Measurements from ENCODE around the gene DAGLB. TPM values are rescaled to one million over a fixed set of nuclear protein-coding genes. Genes with fewer than 3 reads are reported as not detected.
"Not testable (repeated sequence)": the region's sequence is repeated elsewhere in the genome, so short reads cannot be mapped to it uniquely, and the experiment has no call there.

Gene DAGLB
- total RNA-seq, 2 donors from 2014 or later: 12.9 to 17.9 TPM

DNA sequence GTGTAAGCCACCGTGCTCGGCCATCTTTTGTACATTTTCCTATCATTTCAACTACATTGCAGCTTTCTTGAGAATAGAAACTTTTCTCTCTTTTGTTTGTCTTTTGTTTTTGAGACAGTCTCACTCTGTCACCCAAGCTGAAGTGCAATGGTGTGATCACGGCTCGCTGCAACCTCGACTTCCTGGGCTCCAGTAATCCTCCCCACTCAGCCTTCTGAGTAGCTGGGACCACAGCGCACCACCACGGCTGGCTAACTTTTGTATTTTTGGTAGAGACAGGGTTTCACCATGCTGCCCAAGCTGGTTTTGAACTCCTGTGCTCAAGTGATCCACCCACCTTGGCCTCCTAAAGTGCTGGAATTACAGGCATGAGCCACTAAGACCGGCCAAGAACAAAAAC, 31.3 kb upstream of the DAGLB start:
- Mint-ChIP-seq H3K9me3 (no peaks in the 10 kb centered on the region), H3K4me3 (peak overlapping the region; percentile 15 to 59), H3K4me1 (ENCODE audit: low read depth) (peaks cover 72% of the 10 kb centered on the region), H3K27me3 (ENCODE audit: low read depth) (no peaks in the 10 kb centered on the region), H3K36me3 (ENCODE audit: insufficient read depth in 2 of 2) (peaks cover 5 to 16% of the 10 kb centered on the region in 2 donors), H3K27ac (peak overlapping the region; percentile 44)
- ATAC-seq (replicated peaks in 1 of 2) (no peak), DNase-seq (peak; percentile 8 to 13)

- Mint-ChIP-seq H3K36me3 (ENCODE audit: insufficient read depth in 2 of 2) (peaks cover 4 to 18% of the 10 kb centered on the region in 2 donors), H3K4me1 (ENCODE audit: low read depth) (peaks cover 72% of the 10 kb centered on the region), H3K9me3 (no peaks in the 10 kb centered on the region), H3K4me3 (no peak overlapping the region), H3K27me3 (ENCODE audit: low read depth) (no peaks in the 10 kb centered on the region), H3K27ac (no peak overlapping the region)
- DNase-seq (no peak), ATAC-seq (replicated peaks in 1 of 2) (no peak)
Observed at GRCh38 chr7:6478186-6478585, 30.4 kb upstream of the DAGLB start.

GRCh38 chr7:6477318-6477660, 29.5 kb upstream of the DAGLB start:
- peak overlapping the region; percentile 84 for H3K27ac Mint-ChIP-seq
- H3K27me3 Mint-ChIP-seq (ENCODE audit: low read depth): no peaks in the 10 kb centered on the region
- DNase-seq (no peak), ATAC-seq (replicated peaks in 1 of 2) (no peak)
- peaks cover 66% of the 10 kb centered on the region for H3K4me1 Mint-ChIP-seq (ENCODE audit: low read depth)
- H3K36me3 Mint-ChIP-seq (ENCODE audit: insufficient read depth in 2 of 2): peaks cover 2 to 17% of the 10 kb centered on the region in 2 donors
- H3K9me3 Mint-ChIP-seq: no peaks in the 10 kb centered on the region
- peak overlapping the region in 1 of 2 donors; percentile 40 for H3K4me3 Mint-ChIP-seq

DNA sequence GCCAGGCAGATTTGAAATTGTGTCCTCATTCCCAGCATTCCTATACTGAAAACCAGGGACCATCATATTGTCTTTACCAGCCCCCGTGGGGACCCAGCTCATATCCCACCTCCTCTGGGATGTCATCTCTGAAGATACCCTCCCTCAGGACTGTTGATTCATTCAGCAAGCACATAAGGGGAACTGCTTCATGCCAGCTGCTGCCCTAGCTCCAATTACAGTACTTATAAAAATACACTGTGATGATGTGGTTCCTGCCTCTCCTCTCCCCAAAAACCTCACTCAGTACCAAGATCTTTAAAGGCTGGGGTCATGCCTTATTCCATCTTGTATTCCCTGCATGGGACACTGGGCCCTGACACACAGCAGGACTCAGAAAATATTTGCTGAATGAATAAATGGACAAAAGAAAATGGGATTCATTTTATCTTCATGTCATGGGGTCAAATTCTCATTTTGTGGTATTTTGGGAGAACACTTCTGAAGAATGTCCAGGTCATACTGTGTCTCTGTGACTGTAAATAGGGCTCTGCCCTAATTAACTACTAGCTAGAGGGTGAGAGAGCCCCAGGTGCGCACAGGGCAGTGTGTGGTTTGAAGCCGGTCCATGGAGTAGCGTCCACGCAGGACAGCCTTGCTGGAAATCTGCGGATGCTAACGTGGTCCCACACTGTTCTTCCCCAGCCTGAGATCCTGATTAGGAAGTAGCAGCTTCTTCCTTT, 29.0 kb upstream of the DAGLB start:
- ATAC-seq (replicated peaks in 1 of 2) (no peak), DNase-seq (no peak)
- Mint-ChIP-seq H3K27ac (peak overlapping the region; percentile 87), H3K27me3 (ENCODE audit: low read depth) (no peaks in the 10 kb centered on the region), H3K4me1 (ENCODE audit: low read depth) (peaks cover 61% of the 10 kb centered on the region), H3K9me3 (no peaks in the 10 kb centered on the region), H3K4me3 (peak overlapping the region in 1 of 2 donors; percentile 32), H3K36me3 (ENCODE audit: insufficient read depth in 2 of 2) (peaks cover 2 to 18% of the 10 kb centered on the region in 2 donors)

DNA sequence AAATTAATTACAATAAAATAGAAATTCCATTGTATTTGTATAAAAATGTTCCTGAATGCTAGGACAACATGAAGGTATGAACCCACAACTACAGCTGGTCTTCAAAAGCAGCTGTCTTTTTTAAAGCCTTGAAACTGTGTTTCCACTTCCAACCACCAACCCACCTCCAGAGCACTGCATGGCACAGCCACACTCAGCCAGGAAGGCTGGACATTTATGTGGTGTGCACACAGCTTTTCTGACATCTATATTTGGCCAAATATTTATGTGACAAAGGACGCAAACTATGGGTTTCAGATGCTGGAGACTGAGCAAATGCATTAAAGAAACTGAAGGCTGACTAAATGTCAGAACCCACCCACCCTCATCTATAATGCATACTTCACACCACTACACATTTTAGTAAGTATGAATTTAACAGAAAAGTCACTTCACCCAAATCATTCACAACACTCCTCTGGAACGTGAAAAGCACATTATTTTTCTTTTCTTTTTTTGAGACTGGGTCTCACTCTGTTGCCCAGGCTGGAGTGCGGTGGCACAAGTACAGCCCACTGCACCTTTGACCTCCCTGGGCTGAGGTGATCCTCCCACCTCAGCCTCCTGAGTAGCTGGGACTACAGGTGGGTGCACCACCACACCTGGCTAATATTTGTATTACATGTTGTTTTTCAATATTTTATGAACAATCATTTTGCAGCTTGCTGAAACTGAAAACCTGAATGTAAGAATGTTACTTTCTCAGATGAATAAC, 27.9 kb upstream of the DAGLB start:
- H3K27me3 Mint-ChIP-seq (ENCODE audit: low read depth): no peaks in the 10 kb centered on the region
- no peaks in the 10 kb centered on the region for H3K9me3 Mint-ChIP-seq
- ATAC-seq (replicated peaks in 1 of 2) (peak; percentile 37 to 51), DNase-seq (no peak)
- H3K36me3 Mint-ChIP-seq (ENCODE audit: insufficient read depth in 2 of 2): peaks cover 4 to 13% of the 10 kb centered on the region in 2 donors
- H3K4me1 Mint-ChIP-seq (ENCODE audit: low read depth): peaks cover 49% of the 10 kb centered on the region
- H3K27ac Mint-ChIP-seq: peak overlapping the region; percentile 87
- peak overlapping the region; percentile 5 to 15 for H3K4me3 Mint-ChIP-seq

GRCh38 chr7:6465862-6466261, 18.1 kb upstream of the DAGLB start:
- Mint-ChIP-seq H3K27me3 (ENCODE audit: low read depth) (no peaks in the 10 kb centered on the region), H3K4me1 (ENCODE audit: low read depth) (no peaks in the 10 kb centered on the region), H3K36me3 (ENCODE audit: insufficient read depth in 2 of 2) (peaks cover 7 to 34% of the 10 kb centered on the region in 2 donors), H3K9me3 (no peaks in the 10 kb centered on the region), H3K4me3 (no peak overlapping the region), H3K27ac (peak overlapping the region; percentile 42)
- ATAC-seq (replicated peaks in 1 of 2) (no peak), DNase-seq (no peak)

- H3K36me3 Mint-ChIP-seq (ENCODE audit: insufficient read depth in 2 of 2): peaks cover 7 to 30% of the 10 kb centered on the region in 2 donors
- not testable (repeated sequence) for H3K4me3 Mint-ChIP-seq; H3K27me3 Mint-ChIP-seq (ENCODE audit: low read depth); H3K9me3 Mint-ChIP-seq; DNase-seq; H3K27ac Mint-ChIP-seq; H3K4me1 Mint-ChIP-seq (ENCODE audit: low read depth); ATAC-seq (replicated peaks in 1 of 2)
Observed at GRCh38 chr7:6463609-6464008, 15.9 kb upstream of the DAGLB start.

DNA sequence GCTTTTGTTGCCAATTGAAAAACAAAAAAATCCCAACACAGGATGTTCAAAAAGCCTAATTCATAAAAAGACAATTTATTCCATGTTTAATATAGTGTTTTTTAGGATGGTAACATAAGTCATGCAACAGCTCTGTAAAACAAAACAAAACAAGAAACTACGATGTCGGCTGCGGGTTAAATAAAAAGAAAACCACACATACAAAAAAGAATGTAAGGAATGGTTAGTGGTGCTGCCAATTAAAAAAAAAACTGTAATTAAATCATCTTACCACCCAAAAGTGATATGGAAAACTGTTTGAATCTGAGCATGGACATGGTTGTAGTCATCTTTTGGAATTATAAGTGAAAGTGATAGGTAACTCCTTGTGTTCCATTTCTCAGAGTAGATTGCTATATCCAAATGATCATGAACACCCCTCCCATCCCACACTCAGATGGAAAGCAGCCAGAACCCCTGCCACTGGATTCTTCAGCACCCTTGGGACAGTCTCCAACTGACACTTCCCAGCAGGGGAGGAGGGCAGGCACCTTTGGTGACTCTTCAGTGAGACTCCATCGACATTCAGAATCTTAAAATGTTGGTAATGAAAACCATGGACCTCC, 14.3 kb upstream of the DAGLB start:
- Mint-ChIP-seq H3K4me3 (no peak overlapping the region), H3K27ac (no peak overlapping the region), H3K9me3 (no peaks in the 10 kb centered on the region), H3K36me3 (ENCODE audit: insufficient read depth in 2 of 2) (peaks cover 7 to 20% of the 10 kb centered on the region in 2 donors), H3K4me1 (ENCODE audit: low read depth) (no peaks in the 10 kb centered on the region), H3K27me3 (ENCODE audit: low read depth) (no peaks in the 10 kb centered on the region)
- ATAC-seq (replicated peaks in 1 of 2) (no peak), DNase-seq (no peak)

DNA sequence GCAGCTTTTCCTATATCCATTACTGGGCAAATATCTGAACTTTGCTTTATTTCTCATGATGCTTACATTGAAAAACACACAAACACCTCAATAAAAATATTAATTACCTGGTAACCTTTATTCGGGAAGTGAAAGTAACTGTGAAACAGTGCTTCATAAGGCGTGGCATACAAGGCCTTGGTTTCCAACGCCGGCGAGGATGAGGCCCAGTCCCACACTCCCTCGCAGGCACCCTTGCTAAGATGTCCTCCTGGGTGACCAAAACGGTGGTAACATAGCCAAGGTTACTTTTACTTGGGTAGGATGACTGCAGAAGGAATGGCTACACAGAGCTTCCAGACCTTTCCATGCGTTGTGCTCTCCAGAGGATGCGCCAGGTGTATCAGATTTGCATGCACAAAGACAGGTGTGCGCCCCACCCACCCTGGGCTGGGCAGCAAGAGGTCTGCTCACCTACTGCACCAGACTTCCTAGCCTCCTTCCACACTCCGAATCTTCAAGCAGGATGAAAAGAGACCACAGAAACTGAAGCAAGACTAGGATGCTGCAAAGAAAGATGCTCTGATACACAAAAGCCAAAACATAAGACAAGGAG, 13.3 kb upstream of the DAGLB start:
- H3K36me3 Mint-ChIP-seq (ENCODE audit: insufficient read depth in 2 of 2): peaks cover 7 to 12% of the 10 kb centered on the region in 2 donors
- no peak for ATAC-seq (replicated peaks in 1 of 2)

DNA sequence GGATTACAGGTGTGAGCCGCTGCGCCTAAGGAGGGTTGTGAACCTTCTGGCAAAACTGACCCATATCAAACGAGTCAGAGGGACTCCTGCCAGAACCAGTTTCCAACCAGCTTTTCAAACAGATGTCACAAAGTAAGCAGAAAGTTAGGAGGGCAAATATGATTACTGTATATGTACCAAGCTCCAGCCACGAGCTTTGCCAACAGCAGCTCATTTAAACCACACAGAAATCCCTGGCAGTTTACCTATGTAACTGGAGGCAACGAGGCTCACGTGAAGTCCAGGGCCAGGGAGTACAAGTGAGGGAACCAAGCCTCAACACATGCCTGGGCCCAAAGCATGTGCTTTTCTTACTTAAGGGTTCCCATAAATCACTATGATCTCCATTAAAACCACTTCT, 12.5 kb upstream of the DAGLB start:
- H3K36me3 Mint-ChIP-seq (ENCODE audit: insufficient read depth in 2 of 2): peaks cover 1 to 4% of the 10 kb centered on the region in 2 donors
- no peak overlapping the region for H3K27ac Mint-ChIP-seq
- no peaks in the 10 kb centered on the region for H3K4me1 Mint-ChIP-seq (ENCODE audit: low read depth)

More for the DNA sequence above, 13.3 kb upstream of the DAGLB start:
- Mint-ChIP-seq H3K4me3 (no peak overlapping the region), H3K9me3 (no peaks in the 10 kb centered on the region), H3K4me1 (ENCODE audit: low read depth) (no peaks in the 10 kb centered on the region), H3K27me3 (ENCODE audit: low read depth) (no peaks in the 10 kb centered on the region), H3K27ac (peak overlapping the region; percentile 39)
- no peak for DNase-seq

DNA sequence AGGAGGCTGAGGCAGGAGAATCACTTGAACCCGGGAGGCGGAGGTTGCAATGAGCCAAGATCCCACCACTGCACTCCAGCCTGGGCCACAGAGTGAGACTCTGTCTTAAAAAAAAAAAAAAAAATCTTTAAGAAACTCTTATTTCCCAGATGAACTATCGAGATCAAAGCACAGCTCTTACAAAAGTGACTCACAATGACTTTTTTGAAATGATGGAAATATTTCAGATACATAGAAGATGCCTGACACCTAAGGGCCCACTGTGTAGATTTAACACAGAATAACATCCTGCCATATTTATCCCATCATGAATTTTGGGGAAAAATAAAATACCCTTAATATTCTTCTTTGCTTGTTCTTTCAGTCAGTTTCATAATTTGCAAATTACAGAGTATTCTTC, 10.9 kb upstream of the DAGLB start:
- H3K36me3 Mint-ChIP-seq (ENCODE audit: insufficient read depth in 2 of 2); DNase-seq; H3K4me3 Mint-ChIP-seq; H3K4me1 Mint-ChIP-seq (ENCODE audit: low read depth); H3K9me3 Mint-ChIP-seq; H3K27ac Mint-ChIP-seq; H3K27me3 Mint-ChIP-seq (ENCODE audit: low read depth): not testable (repeated sequence)
- ATAC-seq (replicated peaks in 1 of 2): peak; percentile 51 to 52

More for the DNA sequence above, 12.5 kb upstream of the DAGLB start:
- H3K4me3 Mint-ChIP-seq: no peak overlapping the region
- H3K27me3 Mint-ChIP-seq (ENCODE audit: low read depth): no peaks in the 10 kb centered on the region
- H3K9me3 Mint-ChIP-seq: no peaks in the 10 kb centered on the region
- ATAC-seq (replicated peaks in 1 of 2): no peak
- DNase-seq: no peak

DNA sequence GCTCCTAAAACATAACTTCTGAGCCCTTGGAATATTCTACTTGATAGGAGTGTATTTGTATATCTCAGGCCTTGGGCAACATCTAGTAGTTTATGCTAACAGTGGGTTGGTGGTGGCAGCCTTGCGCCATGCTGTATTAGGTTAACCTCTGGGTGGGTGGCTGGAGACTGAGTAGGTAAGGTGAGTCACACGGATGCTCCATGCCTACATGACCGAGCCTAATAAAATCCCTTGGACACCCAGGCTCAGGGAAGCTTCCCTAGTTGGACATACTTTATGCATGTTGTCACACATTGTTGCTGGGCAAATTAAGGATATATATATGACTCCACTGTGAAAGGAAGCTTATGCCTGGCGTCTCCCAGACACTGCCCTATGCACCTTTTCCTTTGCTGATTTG, 6.0 kb upstream of the DAGLB start:
- Mint-ChIP-seq H3K4me3 (no peak overlapping the region), H3K9me3 (no peaks in the 10 kb centered on the region), H3K36me3 (ENCODE audit: insufficient read depth in 2 of 2) (no peaks in the 10 kb centered on the region), H3K27ac (no peak overlapping the region), H3K27me3 (ENCODE audit: low read depth) (no peaks in the 10 kb centered on the region), H3K4me1 (ENCODE audit: low read depth) (no peaks in the 10 kb centered on the region)
- ATAC-seq (replicated peaks in 1 of 2) (no peak), DNase-seq (no peak)

GRCh38 chr7:6451224-6451705, 3.5 kb upstream of the DAGLB start:
- peaks cover 13% of the 10 kb centered on the region for H3K4me1 Mint-ChIP-seq (ENCODE audit: low read depth)
- H3K27ac Mint-ChIP-seq: no peak overlapping the region
- ATAC-seq (replicated peaks in 1 of 2) (no peak), DNase-seq (no peak)
- no peaks in the 10 kb centered on the region for H3K9me3 Mint-ChIP-seq
- H3K4me3 Mint-ChIP-seq: no peak overlapping the region
- no peaks in the 10 kb centered on the region for H3K27me3 Mint-ChIP-seq (ENCODE audit: low read depth)
- peaks cover 1 to 2% of the 10 kb centered on the region in 2 donors for H3K36me3 Mint-ChIP-seq (ENCODE audit: insufficient read depth in 2 of 2)
